Esophagus muscularis mucosa (tissue), 4 donors: ENCODE data around the gene SLC9B1. TPM values are rescaled to one million over a fixed set of nuclear protein-coding genes. Genes with fewer than 3 reads are reported as not detected.
"Not testable (repeated sequence)": the region's sequence is repeated elsewhere in the genome, so short reads cannot be mapped to it uniquely, and the experiment has no call there.

Experiments used
- DNase-seq: peaks from one replicate; pipeline ENCODE4 v3.0.0-alpha.2; 2017; ENCODE audit errors: extremely low spot score
- H3K27ac ChIP-seq, 4 donors: fragments of 200-600 bp; sonication (generic); replicated peaks in 1 of 4; 1 replicate in 3 of 4; 2 replicates in 1 of 4; pipeline ENCODE4 v1.5.1; 2016 to 2019; ENCODE audit warnings: mild to moderate bottlenecking in 1 of 4
- H3K27me3 ChIP-seq, 4 donors: fragments of 200-600 bp; sonication (generic); one replicate each; pipeline versions ENCODE4 v1.5.1 to v1.6.0; 2016 to 2019
- H3K36me3 ChIP-seq, 4 donors: fragments of 200-600 bp; sonication (generic); one replicate each; pipeline ENCODE4 v1.5.1; 2016 to 2019
- H3K4me1 ChIP-seq, 4 donors: fragments of 200-600 bp; sonication (generic); one replicate each; pipeline ENCODE4 v1.5.1; 2016 to 2019
- H3K4me3 ChIP-seq, 4 donors: fragments of 200-600 bp; sonication (generic); 1 replicate in 2 of 4; 2 replicates in 2 of 4; pipeline ENCODE4 v1.5.1; 2016 to 2019; ENCODE audit warnings: mild to moderate bottlenecking in 4 of 4, moderate library complexity in 1 of 4
- H3K9me3 ChIP-seq, 4 donors: fragments of 200-600 bp; sonication (generic); 1 replicate in 3 of 4; 2 replicates in 1 of 4; pipeline ENCODE4 v1.5.1; 2016 to 2019
- CTCF ChIP-seq, 3 experiments: fragments of 200-600 bp in 2 of 3; fragments of 450-650 bp in 1 of 3; sonication (generic) in 2 of 3; IDR thresholded peaks; one replicate each; pipeline ENCODE4 v1.5.1; 2017 to 2019; ENCODE audit warnings: antibody characterized with exemption in 3 of 3, mild to moderate bottlenecking in 2 of 3, moderate library complexity in 1 of 3
- EP300 ChIP-seq: sonication (generic); formaldehyde crosslinking; IDR thresholded peaks from one replicate; pipeline ENCODE4 v1.6.1; 2017; ENCODE audit warnings: antibody characterized with exemption
- POLR2A ChIP-seq: fragments of 450-650 bp; IDR thresholded peaks from one replicate; pipeline ENCODE4 v1.6.1; 2017; ENCODE audit warnings: antibody characterized with exemption, moderate library complexity, mild to moderate bottlenecking, low read depth
- POLR2AphosphoS5 ChIP-seq, 2 donors: sonication (generic); formaldehyde crosslinking; IDR thresholded peaks; one replicate each; pipeline ENCODE4 v1.6.1; 2017; ENCODE audit warnings: antibody characterized with exemption in 2 of 2
- WGBS: methylation state at CpG from one replicate; pipeline ENCODE4 v1.1.5; 2018; 5-methylcytosine and 5-hydroxymethylcytosine counted together
- intact Hi-C: fragments of 100-400 bp; cut with DNase I; formaldehyde crosslinking; loops from one replicate; pipeline ENCODE4 v1.15.1; 2023
- total RNA-seq, 4 donors: library from RNA; depleted of rRNA; stranded (reverse); fragments of >200 nt; gene quantifications; one replicate each; pipeline versions ENCODE4 v1.1.0 to v1.2.1, GENCODE V29; 2016

SLC9B1 gene
- total RNA-seq, 4 donors from 2014 or later: 0.29 to 1.3 (median 0.99) TPM; not detected in 1

- 10% methylated on average over 19 of the region's 19 CpGs for WGBS
- no peaks in the 10 kb centered on the region for H3K27me3 ChIP-seq
- TF ChIP-seq POLR2A (no peak), EP300 (no peak), POLR2AphosphoS5 (IDR thresholded peaks at IDR 0.05) (no peak), CTCF (IDR thresholded peaks at IDR 0.05) (no peak)
- H3K27ac ChIP-seq: peak overlapping the region; percentile 95 to 97 (median 96)
- peaks cover 21 to 26% (median 23%) of the 10 kb centered on the region in 4 donors for H3K4me1 ChIP-seq
- H3K9me3 ChIP-seq: no peaks in the 10 kb centered on the region
- peak overlapping the region; percentile 68 to 79 (median 73) for H3K4me3 ChIP-seq
- DNase-seq: no peak
- intact Hi-C loops: loop anchor here (2.0 to 10.0 kb wide), 3 partner anchors 149 to 245 kb away; partner anchors contain the start of genes BDH2 and SLC9B1
- H3K36me3 ChIP-seq: no peaks in the 10 kb centered on the region
Measured at GRCh38 chr4:102869569-102870197, 149.8 kb downstream of the SLC9B1 start.

- H3K27me3 ChIP-seq: no peaks in the 10 kb centered on the region
- TF ChIP-seq POLR2AphosphoS5 (IDR thresholded peaks at IDR 0.05) (peak; percentile 89 to 91), EP300 (no peak), CTCF (IDR thresholded peaks at IDR 0.05) (no peak), POLR2A (peak; percentile 64)
- H3K36me3 ChIP-seq: no peaks in the 10 kb centered on the region
- H3K9me3 ChIP-seq: no peaks in the 10 kb centered on the region
- peak; percentile 97 for DNase-seq
- intact Hi-C loops: loop anchor here (1.0 to 2.0 kb wide), 2 partner anchors 41 to 150 kb away; partner anchors contain the start of gene SLC9B1
- H3K4me1 ChIP-seq: peaks cover 21 to 26% (median 23%) of the 10 kb centered on the region in 4 donors
- WGBS: under 1% methylated on average over 42 of the region's 71 CpGs
- H3K4me3 ChIP-seq: peak within 1 kb of the TSS; percentile 68 to 79 (median 73)
- peak within 1 kb of the TSS; percentile 95 to 97 (median 96) for H3K27ac ChIP-seq
Measured at GRCh38 chr4:102868781-102869568, 150.5 kb downstream of the SLC9B1 start, which contains the start of gene CISD2. Gene CISD2, plus strand, starts transcription at chr4:102868992. Its CDS starts 93 bp downstream, at chr4:102869085.

DNA sequence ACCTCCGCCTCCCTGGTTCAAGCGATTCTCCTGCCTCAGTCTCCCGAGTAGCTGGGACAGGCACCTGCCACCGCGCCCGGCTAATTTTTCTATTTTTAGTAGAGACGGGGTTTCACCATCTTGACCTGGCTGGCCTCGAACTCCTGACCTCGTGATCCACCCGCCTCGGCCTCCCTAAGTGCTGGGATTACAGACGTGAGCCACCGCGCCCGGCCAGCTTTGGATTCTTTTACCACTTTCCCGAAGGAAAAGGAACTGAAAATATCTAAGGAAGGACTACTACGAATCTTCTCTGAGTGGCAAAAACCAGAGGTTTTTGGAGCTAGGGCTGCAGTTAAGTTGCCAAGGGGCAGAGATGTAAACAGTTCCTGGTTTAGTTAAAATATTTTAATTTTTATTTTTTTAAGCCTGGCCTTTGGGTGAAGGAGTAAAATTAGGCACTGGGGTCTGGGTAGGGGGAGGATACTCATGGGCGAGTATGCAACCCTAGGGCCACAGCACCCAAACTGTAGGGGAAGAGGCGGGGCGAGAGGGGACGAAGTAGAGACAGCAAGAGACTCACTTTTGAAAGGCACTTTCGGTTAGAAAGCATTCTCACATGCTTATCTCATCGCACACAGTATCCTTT lies 151.2 kb downstream of the SLC9B1 start:
- intact Hi-C loops: loop anchor here (1.0 to 2.0 kb wide), 2 partner anchors 40 to 151 kb away; partner anchors contain the start of gene SLC9B1
- TF ChIP-seq POLR2AphosphoS5 (IDR thresholded peaks at IDR 0.05) (no peak), CTCF (IDR thresholded peaks at IDR 0.05) (peak in 1 of 3 experiments; percentile 2), POLR2A (no peak), EP300 (no peak)
- Histone ChIP-seq H3K4me1 (peaks cover 21 to 26% (median 23%) of the 10 kb centered on the region in 4 donors), H3K36me3 (no peaks in the 10 kb centered on the region), H3K27me3 (no peaks in the 10 kb centered on the region), H3K9me3 (no peaks in the 10 kb centered on the region), H3K4me3 (peak overlapping the region; percentile 68 to 79 (median 73)), H3K27ac (peak overlapping the region; percentile 95 to 97 (median 96))
- WGBS: 18% methylated on average over 23 of the region's 23 CpGs
- DNase-seq: no peak

DNA sequence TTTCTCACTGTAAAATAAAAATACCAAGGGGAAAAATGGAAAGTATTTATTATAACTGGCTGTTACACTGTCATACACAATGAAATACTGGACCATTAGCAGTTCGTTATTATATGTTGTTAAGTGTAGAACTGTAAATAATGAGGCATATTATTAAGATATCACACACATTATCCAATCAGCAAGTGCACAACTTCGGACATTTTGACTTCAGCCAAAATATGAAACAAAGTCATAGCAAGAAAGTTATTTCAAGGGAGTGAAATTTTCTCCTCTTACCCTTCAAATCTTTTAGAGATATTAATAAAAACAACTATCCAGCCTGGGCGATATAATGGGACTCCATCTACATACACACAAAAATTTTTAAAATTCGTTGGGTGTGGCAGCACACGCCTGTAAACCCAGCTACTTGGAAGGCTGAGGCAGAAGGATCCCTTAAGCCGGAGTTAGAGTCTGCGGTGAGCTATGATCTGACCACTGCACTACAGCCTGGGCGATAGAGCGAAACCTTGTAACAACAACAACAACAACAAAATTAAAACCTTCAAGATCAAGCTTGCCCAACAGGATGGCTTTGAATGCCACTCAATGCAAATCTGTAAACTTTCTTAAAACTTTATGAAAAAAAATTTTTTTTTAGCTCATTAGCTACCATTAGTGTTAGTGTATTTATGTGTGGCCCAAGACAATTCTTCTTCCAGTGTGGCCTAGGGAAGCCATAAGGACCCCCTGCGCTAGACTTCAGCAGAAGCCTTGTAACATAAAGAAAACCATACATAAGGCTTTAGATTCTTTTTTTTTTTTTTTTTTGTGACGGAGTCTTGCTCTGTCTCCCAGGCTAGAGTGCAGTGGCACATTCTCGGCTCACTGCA lies 152.0 kb downstream of the SLC9B1 start:
- no peak for DNase-seq
- Histone ChIP-seq H3K4me1 (peaks cover 21 to 26% (median 23%) of the 10 kb centered on the region in 4 donors), H3K9me3 (no peaks in the 10 kb centered on the region), H3K36me3 (no peaks in the 10 kb centered on the region), H3K27ac (peak overlapping the region; percentile 95 to 97 (median 96)), H3K4me3 (peak overlapping the region; percentile 68 to 79 (median 73)), H3K27me3 (no peaks in the 10 kb centered on the region)
- intact Hi-C loops: loop anchor here (1.0 to 2.0 kb wide), 3 partner anchors 39 to 151 kb away; partner anchors contain the start of genes MANBA and SLC9B1
- 86% methylated on average over 12 of the region's 12 CpGs for WGBS
- TF ChIP-seq CTCF (IDR thresholded peaks at IDR 0.05) (no peak), POLR2AphosphoS5 (IDR thresholded peaks at IDR 0.05) (no peak), POLR2A (no peak), EP300 (no peak)

- H3K36me3 ChIP-seq, H3K27ac ChIP-seq, DNase-seq, intact Hi-C loops, H3K4me3 ChIP-seq, H3K27me3 ChIP-seq, H3K9me3 ChIP-seq: not testable (repeated sequence)
- 100% methylated on average over 5 of the region's 5 CpGs for WGBS
- peaks cover 17 to 21% (median 20%) of the 10 kb centered on the region in 4 donors for H3K4me1 ChIP-seq
Measured at GRCh38 chr4:102865327-102865726, 154.2 kb downstream of the SLC9B1 start.
